ENCODE measurements around the gene KCTD19. TPM values are rescaled to one million over a fixed set of nuclear protein-coding genes. Genes with fewer than 3 reads are reported as not detected.

Gene KCTD19
- total RNA-seq, 1 experiment from 2014 or later = 1.1 TPM

- ATAC-seq (no peak), DNase-seq (ENCODE audit: low spot score) (no peak)
- ChIA-PET POLR2A (interaction anchor here (0.6 kb wide), 1 partner anchor 112 kb away, joined by 3 read pairs; no protein-coding TSS in a partner anchor), CTCF (interaction anchor here (0.9 to 5.3 kb wide), 6 partner anchors 19 to 200 kb away, joined by 3 to 34 read pairs (median 5); partner anchors contain the start of gene FHOD1)
- Mint-ChIP-seq H3K4me3 (no peak overlapping the region), H3K27me3 (ENCODE audit: low read depth) (peaks cover 2% of the 10 kb centered on the region; the same call in 1 of the 2 replicates), H3K4me1 (no peaks in the 10 kb centered on the region), H3K9me3 (no peaks in the 10 kb centered on the region), H3K27ac (no peak overlapping the region), H3K36me3 (no peaks in the 10 kb centered on the region)
- TF ChIP-seq E2F5 (CRISPR knock-in tag; IDR thresholded peaks at IDR 0.05) (no peak), CTCF (IDR thresholded peaks at IDR 0.05) (no peak), ZNF532 (CRISPR knock-in tag; IDR thresholded peaks at IDR 0.05; ENCODE audit: borderline replicate concordance) (no peak), IRF2 (CRISPR knock-in tag; IDR thresholded peaks at IDR 0.05; ENCODE audit: borderline replicate concordance, low read depth) (no peak)
Measured at GRCh38 chr16:67265834-67266233, 60.7 kb downstream of the KCTD19 start.

GRCh38 chr16:67264866-67265265, 61.7 kb downstream of the KCTD19 start:
- no peak for ATAC-seq
- DNase-seq (ENCODE audit: low spot score) = no peak
- Mint-ChIP-seq H3K27me3 (ENCODE audit: low read depth) (no peaks in the 10 kb centered on the region; the same call in 1 of the 2 replicates), H3K36me3 (no peaks in the 10 kb centered on the region), H3K4me1 (peaks cover 4% of the 10 kb centered on the region; the same call in 1 of the 2 replicates), H3K9me3 (no peaks in the 10 kb centered on the region), H3K4me3 (no peak overlapping the region), H3K27ac (no peak overlapping the region)
- POLR2A ChIA-PET = interaction anchor here (1.1 kb wide), 1 partner anchor 19 kb away, joined by 4 read pairs; no protein-coding TSS in a partner anchor
- CTCF ChIA-PET = interaction anchor here (0.7 to 5.3 kb wide), 20 partner anchors 9 to 289 kb away, joined by 3 to 34 read pairs (median 4); partner anchors contain the start of genes FHOD1, KCTD19, LRRC36 and NOL3
- TF ChIP-seq NFYB (CRISPR knock-in tag; conservative IDR thresholded peaks at IDR 0.05; ENCODE audit: low read depth) (no peak), ZBTB43 (CRISPR knock-in tag; IDR thresholded peaks at IDR 0.05) (no peak), CTCF (IDR thresholded peaks at IDR 0.05) (no peak), ETV6 (CRISPR knock-in tag; IDR thresholded peaks at IDR 0.05) (no peak), AFF4 (CRISPR knock-in tag; IDR thresholded peaks at IDR 0.05; ENCODE audit: borderline replicate concordance) (no peak), IRF1 (CRISPR knock-in tag; IDR thresholded peaks at IDR 0.05) (no peak), ATF3 (CRISPR knock-in tag; conservative IDR thresholded peaks at IDR 0.05) (no peak), NFATC4 (CRISPR knock-in tag; IDR thresholded peaks at IDR 0.05) (no peak), SOX15 (CRISPR knock-in tag; IDR thresholded peaks at IDR 0.05) (no peak), CBFB (CRISPR knock-in tag; IDR thresholded peaks at IDR 0.05; ENCODE audit: low read depth) (no peak), E2F5 (CRISPR knock-in tag; IDR thresholded peaks at IDR 0.05) (no peak), SMAD3 (CRISPR knock-in tag; IDR thresholded peaks at IDR 0.05; ENCODE audit: borderline replicate concordance) (no peak), NR3C1 (CRISPR knock-in tag; conservative IDR thresholded peaks at IDR 0.05; ENCODE audit: low read depth) (no peak), MYBL2 (CRISPR knock-in tag; IDR thresholded peaks at IDR 0.05) (no peak)

All from WTC11 (cell line).